Measurements from ENCODE around the gene SOX12. TPM values are rescaled to one million over a fixed set of nuclear protein-coding genes. Genes with fewer than 3 reads are reported as not detected.

Gene SOX12
- total RNA-seq, 2 experiments from 2014 or later, result 11.6 to 11.9 TPM

- ChIA-PET CTCF (interaction anchor here (1.3 kb wide), 1 partner anchor 12 kb away, joined by 3 read pairs; no protein-coding TSS in a partner anchor), POLR2A (no interaction called here)
- Histone ChIP-seq H3K4me3 (ENCODE audit: low read length) (no peak overlapping the region), H3K9me3 (ENCODE audit: control insufficient read depth in 1 of 2, insufficient read depth in 1 of 2, low read length in 2 of 2) (no peaks in the 10 kb centered on the region), H3K27ac (ENCODE audit: low read depth in 1 of 2, low read length in 2 of 2) (no peak overlapping the region), H3K4me1 (ENCODE audit: insufficient read depth, low read length) (peaks cover 24% of the 10 kb centered on the region), H3K36me3 (ENCODE audit: insufficient read depth, low read length) (no peaks in the 10 kb centered on the region), H3K27me3 (ENCODE audit: control insufficient read depth in 1 of 2, insufficient read depth in 2 of 2, low read length in 2 of 2) (no peaks in the 10 kb centered on the region)
- no peaks in the 10 kb centered on the region for H3K27me3 Mint-ChIP-seq
- ATAC-seq (ENCODE audit: poor library complexity) (no peak), DNase-seq (no peak)
- H3K4me3 Mint-ChIP-seq, result no peak overlapping the region
- TF ChIP-seq, protein P1, sequence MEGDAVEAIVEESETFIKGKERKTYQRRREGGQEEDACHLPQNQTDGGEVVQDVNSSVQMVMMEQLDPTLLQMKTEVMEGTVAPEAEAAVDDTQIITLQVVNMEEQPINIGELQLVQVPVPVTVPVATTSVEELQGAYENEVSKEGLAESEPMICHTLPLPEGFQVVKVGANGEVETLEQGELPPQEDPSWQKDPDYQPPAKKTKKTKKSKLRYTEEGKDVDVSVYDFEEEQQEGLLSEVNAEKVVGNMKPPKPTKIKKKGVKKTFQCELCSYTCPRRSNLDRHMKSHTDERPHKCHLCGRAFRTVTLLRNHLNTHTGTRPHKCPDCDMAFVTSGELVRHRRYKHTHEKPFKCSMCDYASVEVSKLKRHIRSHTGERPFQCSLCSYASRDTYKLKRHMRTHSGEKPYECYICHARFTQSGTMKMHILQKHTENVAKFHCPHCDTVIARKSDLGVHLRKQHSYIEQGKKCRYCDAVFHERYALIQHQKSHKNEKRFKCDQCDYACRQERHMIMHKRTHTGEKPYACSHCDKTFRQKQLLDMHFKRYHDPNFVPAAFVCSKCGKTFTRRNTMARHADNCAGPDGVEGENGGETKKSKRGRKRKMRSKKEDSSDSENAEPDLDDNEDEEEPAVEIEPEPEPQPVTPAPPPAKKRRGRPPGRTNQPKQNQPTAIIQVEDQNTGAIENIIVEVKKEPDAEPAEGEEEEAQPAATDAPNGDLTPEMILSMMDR (IDR thresholded peaks at IDR 0.05), result no peak
- H3K4me1 Mint-ChIP-seq (ENCODE audit: low read depth), result peaks cover 41% of the 10 kb centered on the region
- H3K36me3 Mint-ChIP-seq (ENCODE audit: low read depth), result no peaks in the 10 kb centered on the region
- intact Hi-C loops (cut with DNase I, micrococcal nuclease), result no loop called here
- H3K9me3 Mint-ChIP-seq, result no peaks in the 10 kb centered on the region
- peak overlapping the region; percentile 12 for H3K27ac Mint-ChIP-seq
These were observed 41.5 kb downstream of the SOX12 start for GRCh38 chr20:366719-367485.

- H3K27me3 ChIP-seq (ENCODE audit: control insufficient read depth in 1 of 2, insufficient read depth in 2 of 2, low read length in 2 of 2), result no peaks in the 10 kb centered on the region
- no peaks in the 10 kb centered on the region for H3K36me3 ChIP-seq (ENCODE audit: insufficient read depth, low read length)
- no peak overlapping the region for H3K4me3 ChIP-seq (ENCODE audit: low read length)
- ATAC-seq (ENCODE audit: poor library complexity), result no peak
- H3K27ac ChIP-seq (ENCODE audit: low read depth in 1 of 2, low read length in 2 of 2), result no peak overlapping the region
- Mint-ChIP-seq H3K27ac (no peak overlapping the region), H3K9me3 (no peaks in the 10 kb centered on the region), H3K4me3 (no peak overlapping the region), H3K36me3 (ENCODE audit: low read depth) (no peaks in the 10 kb centered on the region), H3K27me3 (no peaks in the 10 kb centered on the region), H3K4me1 (ENCODE audit: low read depth) (peaks cover 39% of the 10 kb centered on the region)
- TF ChIP-seq, protein P1 (IDR thresholded peaks at IDR 0.05), result no peak
- no peaks in the 10 kb centered on the region for H3K9me3 ChIP-seq (ENCODE audit: control insufficient read depth in 1 of 2, insufficient read depth in 1 of 2, low read length in 2 of 2)
- no peak for DNase-seq
- ChIA-PET CTCF (no interaction called here), POLR2A (no interaction called here)
- intact Hi-C loops (cut with DNase I, micrococcal nuclease), result no loop called here
- peaks cover 26% of the 10 kb centered on the region for H3K4me1 ChIP-seq (ENCODE audit: insufficient read depth, low read length)
These were observed 42.1 kb downstream of the SOX12 start for GRCh38 chr20:367486-367887.

DNA sequence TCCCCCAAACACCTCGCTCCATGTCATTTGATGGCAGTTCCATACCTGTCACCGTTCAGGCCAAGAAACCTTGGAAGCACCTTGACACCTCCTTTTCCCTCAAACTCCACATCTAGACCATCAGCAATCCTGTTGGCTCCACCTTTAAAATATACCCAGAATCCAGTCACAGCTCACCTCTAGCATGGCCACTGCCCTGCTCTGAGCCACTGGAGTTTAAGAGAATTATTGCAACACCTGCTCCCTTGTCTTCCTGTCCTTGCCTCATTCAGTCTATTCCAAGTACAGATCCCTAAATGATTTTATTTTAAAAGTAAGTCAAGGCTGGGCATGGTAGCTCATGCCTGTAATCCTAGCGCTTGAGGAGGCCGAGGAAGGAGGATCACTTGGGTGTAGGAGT is 43.6 kb downstream of the SOX12 start:
- H3K9me3 ChIP-seq (ENCODE audit: control insufficient read depth in 1 of 2, insufficient read depth in 1 of 2, low read length in 2 of 2), result no peaks in the 10 kb centered on the region
- H3K27me3 Mint-ChIP-seq, result no peaks in the 10 kb centered on the region
- H3K36me3 Mint-ChIP-seq (ENCODE audit: low read depth), result no peaks in the 10 kb centered on the region
- no peaks in the 10 kb centered on the region for H3K9me3 Mint-ChIP-seq
- no peaks in the 10 kb centered on the region for H3K36me3 ChIP-seq (ENCODE audit: insufficient read depth, low read length)
- POLR2A ChIA-PET, result no interaction called here
- H3K4me1 ChIP-seq (ENCODE audit: insufficient read depth, low read length), result peaks cover 30% of the 10 kb centered on the region
- no peak overlapping the region for H3K27ac Mint-ChIP-seq
- no peaks in the 10 kb centered on the region for H3K27me3 ChIP-seq (ENCODE audit: control insufficient read depth in 1 of 2, insufficient read depth in 2 of 2, low read length in 2 of 2)
- CTCF ChIA-PET, result no interaction called here
- no peak overlapping the region for H3K4me3 Mint-ChIP-seq
- intact Hi-C loops (cut with DNase I, micrococcal nuclease), result no loop called here
- no peak for DNase-seq
- no peak for ATAC-seq (ENCODE audit: poor library complexity)
- H3K4me1 Mint-ChIP-seq (ENCODE audit: low read depth), result peaks cover 36% of the 10 kb centered on the region
- no peak overlapping the region for H3K27ac ChIP-seq (ENCODE audit: low read depth in 1 of 2, low read length in 2 of 2)
- H3K4me3 ChIP-seq (ENCODE audit: low read length), result no peak overlapping the region
- TF ChIP-seq, protein P1 (IDR thresholded peaks at IDR 0.05), result no peak

Data from CD4-positive, alpha-beta T cell (primary cell).